ENCODE results near the gene MED16.
"Not testable (repeated sequence)": the region's sequence is repeated elsewhere in the genome, so short reads cannot be mapped to it uniquely, and the experiment has no call there.

MED16 gene

GRCh38 chr19:827710-828321 is 65.2 kb downstream of the MED16 start, which contains the start of gene AZU1:
Gene AZU1, plus strand, starts transcription at chr19:827837. Its CDS starts 10 bp downstream, at chr19:827847.
- DNase-seq (ENCODE audit: low spot score) = no peak

GRCh38 chr19:827314-827709 is 65.7 kb downstream of the MED16 start:
- DNase-seq (ENCODE audit: low spot score) = no peak

GRCh38 chr19:825897-826644 is 66.9 kb downstream of the MED16 start:
- DNase-seq (ENCODE audit: low spot score) = no peak

- no peak for DNase-seq (ENCODE audit: low spot score)
Observed at GRCh38 chr19:824885-825284, 68.1 kb downstream of the MED16 start.

DNA sequence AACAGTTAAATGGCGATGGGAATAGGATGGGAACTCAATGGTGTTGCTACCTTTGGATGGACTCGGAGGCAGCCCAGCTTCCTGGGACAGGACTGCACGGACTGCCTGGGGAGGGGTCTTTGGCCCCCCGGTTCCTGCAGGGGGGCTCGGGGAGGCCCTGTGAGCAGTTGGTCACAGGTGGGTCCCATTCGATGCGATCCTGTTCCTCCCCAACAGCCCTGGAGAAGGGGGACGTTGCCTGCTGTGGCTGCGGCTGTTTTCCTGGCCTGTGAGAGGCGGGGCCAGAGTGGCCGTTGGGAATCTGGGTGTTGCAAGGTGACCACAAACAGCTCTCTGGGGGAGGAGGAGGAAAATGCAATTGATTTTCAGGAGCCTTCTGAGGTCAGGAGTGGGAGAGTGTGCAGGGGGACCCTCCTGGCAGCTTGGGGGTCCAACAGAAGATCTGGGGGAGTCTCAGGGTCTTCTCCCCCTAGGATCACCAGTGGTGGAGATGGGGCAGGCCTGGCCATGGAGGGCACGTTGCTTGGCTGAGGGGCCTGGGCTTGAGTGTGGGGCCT is 69.3 kb downstream of the MED16 start:
- DNase-seq (ENCODE audit: low spot score) = no peak

- DNase-seq (ENCODE audit: low spot score) = no peak
Observed at GRCh38 chr19:821825-822503, 71.0 kb downstream of the MED16 start, which contains the start of gene PLPPR3. Gene PLPPR3, minus strand, starts transcription at chr19:821955. Its CDS starts 396 bp downstream, at chr19:821559.

DNA sequence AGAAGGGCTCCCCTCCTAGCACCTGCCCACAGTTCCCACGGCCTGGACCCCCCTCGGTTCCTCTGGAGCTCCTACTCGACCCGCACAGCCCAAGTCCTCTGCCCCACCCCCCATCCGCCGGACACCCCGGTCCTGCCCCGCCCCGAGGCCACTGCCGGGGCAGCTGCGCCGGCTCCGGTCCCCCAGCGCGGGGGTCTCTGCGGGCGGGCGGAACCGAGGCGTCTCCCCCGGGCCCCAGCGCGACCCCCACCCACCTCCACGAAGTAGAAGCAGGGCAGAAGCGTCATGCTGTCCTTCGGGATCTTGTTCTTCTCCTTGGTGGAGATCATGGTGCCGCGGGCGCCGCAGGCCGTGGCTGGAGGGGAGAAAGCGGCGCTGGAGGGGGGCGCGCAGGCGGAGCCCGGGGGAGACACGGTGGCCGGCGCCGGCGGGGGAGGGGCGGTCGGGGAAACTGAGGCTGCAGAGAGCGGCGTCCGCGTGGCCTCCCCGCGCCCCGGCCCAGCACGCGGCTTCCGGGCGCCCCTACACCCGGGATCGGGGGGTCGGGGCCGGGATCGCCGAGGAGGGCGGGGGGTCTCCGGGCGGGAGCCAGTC is 71.7 kb downstream of the MED16 start:
- no peak for DNase-seq (ENCODE audit: low spot score)

DNA sequence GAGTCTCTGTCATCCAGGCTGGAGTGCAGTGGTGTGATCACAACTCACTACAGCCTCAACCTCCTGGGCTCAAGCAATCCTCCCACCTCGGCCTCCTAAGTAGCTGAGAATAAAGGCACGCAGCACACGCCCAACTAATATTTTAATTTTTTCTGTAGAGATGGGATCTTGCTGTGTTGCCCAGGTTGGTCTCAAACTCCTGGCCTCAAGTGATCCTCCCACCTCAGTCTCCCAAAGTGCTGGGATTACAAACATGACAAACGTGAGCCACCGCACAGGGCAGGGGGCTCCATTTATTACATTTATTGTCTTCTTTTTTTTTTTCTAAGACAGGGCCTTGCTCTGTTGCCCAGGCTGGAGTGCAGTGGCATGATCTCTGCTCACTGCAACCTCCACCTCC is 72.8 kb downstream of the MED16 start:
- not testable (repeated sequence) for DNase-seq (ENCODE audit: low spot score)
